Gastrocnemius medialis (tissue), 4 donors: ENCODE measurements around the gene RAB15.

Source experiments
- CTCF ChIP-seq, 5 experiments: fragments of 450-650 bp in 3 of 5; fragments of 200-600 bp in 2 of 5; sonication (generic) in 2 of 5; IDR thresholded peaks in 4 of 5; conservative IDR thresholded peaks in 1 of 5; 1 replicate in 4 of 5; 2 replicates in 1 of 5; pipeline ENCODE4 v1.5.1; 2016 to 2019; ENCODE audit warnings: antibody characterized with exemption in 5 of 5, mild to moderate bottlenecking in 3 of 5, moderate library complexity in 3 of 5
- POLR2A ChIP-seq, 2 donors: fragments of 450-650 bp; IDR thresholded peaks; one replicate each; pipeline ENCODE4 v1.6.1; 2017; ENCODE audit warnings: antibody characterized with exemption in 2 of 2, mild to moderate bottlenecking in 2 of 2, moderate library complexity in 2 of 2

DNA sequence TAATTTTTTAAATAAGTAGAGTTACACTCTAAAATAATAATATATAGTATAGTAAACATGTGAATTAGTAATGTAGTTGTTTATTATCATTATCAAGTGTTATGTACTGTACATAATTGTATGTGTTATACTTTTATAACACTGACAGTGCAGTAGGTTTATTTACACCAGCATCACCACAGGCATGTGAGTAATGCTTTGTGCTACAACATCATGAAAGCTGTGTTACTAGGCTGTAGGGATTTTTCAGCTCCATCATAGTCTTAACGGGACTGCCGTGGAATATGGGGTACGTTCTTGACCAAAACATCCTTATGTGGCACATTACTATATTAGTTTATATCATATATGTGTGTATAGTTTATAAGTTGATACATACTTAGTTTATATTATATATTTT is 23.2 kb upstream of the RAB15 start:
- TF ChIP-seq POLR2A (IDR thresholded peaks at IDR 0.05) (no peak), CTCF (IDR thresholded peaks at IDR 0.05 in 4 of 5, conservative IDR thresholded peaks at IDR 0.05 in 1 of 5) (no peak)
